AG09319 (cell line): Measurements from ENCODE around the gene COL6A2.
A peak's percentile ranks its signal among the peaks of the same experiment; 100 is the strongest.

ENCODE experiments used
- DNase-seq: peaks from one replicate; pipeline ENCODE4 v3.0.0-alpha.2; 2010; ENCODE audit warnings: low read depth; ENCODE audit errors: extremely low read depth
- CTCF ChIP-seq: IDR thresholded peaks from 2 replicates; pipeline ENCODE4 v1.5.1; 2011; ENCODE audit warnings: low read depth, mild to moderate bottlenecking, inconsistent platforms, low read length, moderate library complexity

Gene COL6A2

GRCh38 chr21:46110499-46111192 is 12.7 kb downstream of the COL6A2 start:
- no peak for DNase-seq
- peak; percentile 21 for TF ChIP-seq CTCF

GRCh38 chr21:46111193-46111571 is 13.3 kb downstream of the COL6A2 start:
- no peak for TF ChIP-seq CTCF
- DNase-seq = no peak

GRCh38 chr21:46111857-46112724 is 14.2 kb downstream of the COL6A2 start:
- TF ChIP-seq CTCF = no peak

GRCh38 chr21:46112725-46113215 is 14.9 kb downstream of the COL6A2 start:
- no peak for DNase-seq
- no peak for TF ChIP-seq CTCF

More at GRCh38 chr21:46111857-46112724, 14.2 kb downstream of the COL6A2 start:
- DNase-seq = no peak

- TF ChIP-seq CTCF = no peak
- DNase-seq = no peak
Observed at GRCh38 chr21:46113497-46114176, 15.7 kb downstream of the COL6A2 start.

- no peak for TF ChIP-seq CTCF
- DNase-seq = no peak
Observed at GRCh38 chr21:46114963-46115362, 17.1 kb downstream of the COL6A2 start.
